Activated CD4-positive, CD25-positive, alpha-beta regulatory T cell (primary cell): Measurements from ENCODE around the gene LPAR6.

Experiments
- DNase-seq, 4 experiments: peaks; one replicate each; lab custom pipeline; 2025; lab: John Stamatoyannopoulos, UW

The LPAR6 gene

DNA sequence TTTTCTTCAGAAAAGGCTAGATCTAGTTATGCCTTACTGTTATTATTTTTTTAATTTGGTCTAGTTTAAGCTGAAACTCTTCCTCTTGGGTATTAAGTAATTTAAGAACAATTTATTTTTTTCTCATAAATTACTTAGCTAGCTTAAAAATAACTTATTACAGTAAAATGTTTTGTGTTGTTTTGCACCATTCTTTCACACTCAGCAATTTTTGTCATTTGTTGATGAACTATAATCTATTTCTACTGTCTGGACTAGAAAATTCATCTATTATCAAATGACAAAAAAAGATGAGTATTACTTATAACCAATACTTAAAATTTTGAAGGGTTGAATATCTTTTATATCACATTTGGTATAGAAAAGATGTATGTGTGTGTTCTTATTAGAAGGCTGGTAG is 1.6 kb upstream of the LPAR6 start:
- DNase-seq, result no peak

DNA sequence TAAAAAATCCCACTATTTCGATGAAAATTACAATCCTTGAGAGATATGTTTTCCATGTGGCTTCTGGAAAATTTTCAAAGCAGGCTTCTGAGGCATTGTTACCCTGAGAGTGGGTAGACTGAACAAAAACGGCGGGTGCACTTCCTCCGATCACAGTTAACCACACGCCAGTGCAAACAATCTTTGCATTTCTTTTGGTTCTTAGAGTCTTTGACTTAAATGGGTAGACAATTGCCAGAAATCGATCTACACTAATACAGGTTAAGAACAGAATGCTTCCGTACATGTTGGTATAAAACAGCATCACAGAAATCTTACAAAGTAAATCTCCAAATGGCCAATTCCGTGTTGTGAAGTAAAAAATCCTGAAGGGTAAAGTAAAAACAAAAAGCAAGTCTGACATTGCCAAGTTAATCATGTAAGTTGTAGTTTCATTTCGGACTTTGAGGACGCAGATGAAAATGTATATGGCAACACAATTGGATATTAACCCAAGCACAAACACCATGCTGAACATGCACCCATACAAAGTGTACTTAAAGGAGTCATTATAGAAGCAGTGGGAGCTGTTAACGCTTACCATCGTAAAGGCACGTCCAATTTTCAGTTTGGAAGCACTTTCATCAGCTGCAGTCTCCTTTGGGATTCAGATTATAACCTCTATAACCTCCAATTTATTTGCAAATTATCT is 927 bp downstream of the LPAR6 start:
- peak in 2 of 4 experiments; percentile 2 to 13 for DNase-seq

- no peak for DNase-seq
Measured at GRCh38 chr13:48411147-48411794, 1.6 kb downstream of the LPAR6 start.

DNA sequence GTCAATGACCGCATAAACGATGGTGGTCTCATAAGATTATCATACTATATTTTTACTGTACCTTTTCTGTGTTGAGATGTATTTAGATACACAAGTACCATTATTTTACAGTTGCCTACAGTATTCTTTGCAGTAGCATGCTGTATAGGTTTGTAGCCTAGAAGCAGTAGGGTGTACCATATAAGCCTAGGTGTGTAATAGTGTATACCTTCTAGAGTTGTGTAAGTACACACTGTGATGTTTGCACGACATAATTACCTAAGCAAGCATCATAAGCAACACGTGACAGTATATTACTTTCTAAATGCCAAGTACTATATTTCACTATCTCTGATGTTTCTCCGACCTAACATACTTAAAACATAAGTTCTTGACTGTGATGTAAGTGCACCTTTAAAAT is 2.7 kb downstream of the LPAR6 start:
- no peak for DNase-seq

DNA sequence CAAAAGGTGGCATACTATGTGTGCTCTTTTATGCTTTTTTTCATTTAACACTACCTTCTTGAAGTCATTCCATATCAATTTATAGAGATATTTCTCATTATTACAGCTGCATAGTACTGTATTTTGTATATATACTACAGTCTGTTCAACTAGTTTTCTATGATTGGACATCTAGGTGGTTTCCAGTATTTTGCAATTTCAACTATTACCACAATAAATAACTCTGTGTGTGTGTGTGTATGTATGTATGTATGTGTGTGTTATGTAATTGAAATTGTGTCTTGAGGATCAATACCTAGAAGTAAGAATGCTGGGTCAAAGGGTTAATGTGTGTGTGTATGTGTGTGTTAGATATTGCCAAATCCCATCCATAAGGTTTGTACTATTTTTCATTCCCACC is 7.0 kb downstream of the LPAR6 start:
- no peak for DNase-seq

GRCh38 chr13:48404952-48405351 is 8.0 kb downstream of the LPAR6 start:
- DNase-seq, result no peak

DNA sequence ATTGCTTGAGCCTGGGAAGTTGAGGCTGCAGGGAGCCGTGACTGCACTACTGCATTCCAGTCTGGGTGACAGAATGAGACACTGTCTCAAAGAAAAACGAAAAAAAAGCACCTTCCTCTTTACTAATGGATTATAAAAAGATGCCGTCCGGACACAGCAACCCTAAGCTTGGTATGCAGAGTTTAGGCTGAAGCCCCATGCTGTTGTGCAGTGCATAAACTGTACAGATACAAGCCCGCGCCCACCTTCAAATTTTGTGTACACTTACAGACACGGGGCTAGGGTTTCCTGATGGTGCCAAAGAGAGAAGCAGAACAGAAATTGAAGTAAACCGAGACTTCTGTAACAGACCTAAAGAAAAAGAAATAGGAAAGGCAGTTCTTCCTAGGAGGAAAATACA is 9.0 kb downstream of the LPAR6 start:
- DNase-seq, result no peak

DNA sequence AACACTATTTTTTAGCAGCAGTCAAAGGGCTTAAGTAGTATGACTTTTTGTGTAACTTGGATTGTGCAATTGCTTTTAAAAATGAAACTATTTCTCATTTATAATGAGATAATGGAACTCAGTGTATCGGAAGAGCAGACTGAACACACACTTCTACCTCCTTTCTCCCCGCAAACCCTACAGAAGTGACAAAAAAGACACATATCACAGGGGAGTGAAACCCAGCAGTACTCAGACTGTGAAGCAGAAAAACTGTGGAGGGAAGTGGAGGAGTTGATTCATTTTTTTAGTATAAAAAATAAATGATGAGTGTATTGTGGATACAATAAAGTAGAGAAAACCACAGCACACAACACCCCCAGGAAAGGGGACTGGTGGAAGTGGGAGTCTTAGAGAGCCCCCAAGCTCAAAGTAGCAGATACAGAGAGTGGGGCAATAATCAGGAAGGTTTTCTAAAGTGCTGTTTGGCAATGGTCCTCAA is 9.7 kb downstream of the LPAR6 start:
- no peak for DNase-seq

- no peak for DNase-seq
Measured at GRCh38 chr13:48402325-48402932, 10.5 kb downstream of the LPAR6 start.

DNA sequence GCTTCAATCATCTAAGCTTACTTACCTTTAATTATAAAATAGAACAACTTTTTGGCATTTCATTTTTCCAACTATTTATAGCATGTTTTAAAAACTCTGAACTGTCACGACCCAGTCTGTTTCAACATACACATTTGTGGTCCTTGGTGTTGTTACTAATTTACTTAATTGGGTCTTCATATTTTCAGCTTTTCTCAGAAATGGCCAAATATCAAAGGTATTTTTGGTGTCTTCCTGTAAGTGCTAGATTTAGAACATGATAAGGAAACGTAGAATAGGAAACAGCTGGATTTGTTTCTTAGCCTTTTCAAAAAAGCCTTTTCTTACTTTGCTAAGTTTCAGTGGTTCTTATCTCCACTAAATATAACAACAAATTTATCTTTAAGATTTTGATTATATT is 11.4 kb downstream of the LPAR6 start:
- no peak for DNase-seq

DNA sequence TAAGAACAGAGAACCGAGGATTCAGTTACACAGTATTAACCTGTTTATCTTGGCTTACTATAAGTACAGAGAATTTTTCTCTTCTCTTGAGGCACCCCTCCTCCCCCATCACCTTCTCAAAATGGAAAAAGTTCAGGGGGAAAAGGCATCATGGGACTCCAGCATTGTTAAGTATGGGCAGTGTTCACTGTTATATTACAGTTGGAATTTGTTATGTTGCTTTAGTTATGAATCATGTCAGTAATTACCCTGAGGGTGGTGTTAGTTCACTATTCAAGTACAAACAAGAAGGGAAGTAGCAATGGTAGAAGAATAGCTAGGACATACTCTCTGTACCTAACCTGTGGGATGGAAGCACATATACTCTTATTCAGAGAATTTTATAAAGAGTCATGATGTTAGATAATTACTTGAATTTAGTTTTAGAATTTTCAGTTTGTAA is 12.0 kb downstream of the LPAR6 start:
- no peak for DNase-seq

DNA sequence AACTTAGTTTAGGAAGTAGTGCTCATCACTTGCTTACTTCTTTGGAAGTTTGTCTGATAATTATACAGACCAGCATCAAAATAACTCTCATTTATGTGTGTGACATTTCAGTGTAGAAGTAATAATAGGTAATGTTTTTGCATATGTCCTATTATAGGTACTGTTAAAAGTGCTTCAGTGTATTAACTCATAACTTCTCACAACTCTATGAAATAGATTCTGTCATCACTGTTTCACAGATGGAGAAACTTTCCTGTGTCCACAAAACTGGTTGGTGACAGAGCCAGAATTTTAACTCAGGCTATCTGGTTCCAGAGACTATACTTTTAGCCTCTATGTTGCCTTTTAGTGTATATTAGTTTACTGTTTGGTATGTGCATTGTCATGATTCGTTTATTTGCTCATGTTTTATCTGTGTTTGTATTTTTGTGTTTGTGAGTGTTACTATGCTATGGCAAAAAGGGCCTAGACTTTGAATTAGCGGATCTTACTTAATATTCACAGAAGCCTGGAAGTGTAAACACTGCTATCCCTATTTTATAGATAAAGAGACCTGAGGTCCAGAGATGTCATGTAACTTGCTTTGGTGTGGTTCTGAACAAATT is 12.7 kb downstream of the LPAR6 start:
- DNase-seq, result no peak

GRCh38 chr13:48398450-48399095 is 14.3 kb downstream of the LPAR6 start:
- DNase-seq, result no peak

DNA sequence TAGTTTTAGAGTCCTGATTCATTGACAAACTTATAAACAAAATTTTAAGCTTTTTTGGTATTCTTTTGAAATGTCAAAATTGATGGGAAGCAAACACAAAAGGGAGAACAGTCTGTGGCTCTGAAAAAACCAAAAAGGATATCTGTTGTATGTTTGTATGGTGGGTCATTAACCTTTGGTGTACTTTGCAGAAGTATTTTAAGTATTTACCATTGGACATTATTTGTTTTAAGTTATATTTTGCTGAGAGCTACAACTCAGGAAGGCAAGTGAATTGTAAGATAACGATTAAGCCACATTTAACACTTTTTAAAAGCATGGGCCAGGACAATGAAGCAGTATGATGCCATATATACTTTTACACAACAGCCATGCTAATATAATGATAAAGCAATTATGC is 15.2 kb downstream of the LPAR6 start:
- DNase-seq, result no peak

- no peak for DNase-seq
Measured at GRCh38 chr13:48393698-48394085, 19.2 kb downstream of the LPAR6 start.

- DNase-seq, result no peak
Measured at GRCh38 chr13:48393030-48393697, 19.7 kb downstream of the LPAR6 start.

DNA sequence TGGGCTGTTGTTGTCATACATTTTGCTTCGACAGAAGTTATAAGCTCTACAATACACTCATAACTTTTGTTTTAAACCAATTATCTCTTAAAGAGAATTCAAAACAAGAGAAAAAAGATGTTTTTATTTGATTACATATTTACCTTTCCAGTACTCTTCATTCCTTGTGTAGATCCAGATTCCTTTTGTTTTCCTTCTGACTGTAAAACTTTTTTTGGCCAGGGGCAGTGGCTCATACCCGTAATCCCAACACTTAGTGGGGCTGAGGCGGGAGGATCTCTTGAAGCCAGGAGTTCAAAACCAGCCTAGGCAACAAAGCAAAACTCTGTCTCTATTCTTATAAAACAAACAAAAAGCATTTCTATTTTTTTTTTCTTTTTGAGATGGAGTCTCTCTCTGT is 21.7 kb downstream of the LPAR6 start:
- DNase-seq, result no peak

DNA sequence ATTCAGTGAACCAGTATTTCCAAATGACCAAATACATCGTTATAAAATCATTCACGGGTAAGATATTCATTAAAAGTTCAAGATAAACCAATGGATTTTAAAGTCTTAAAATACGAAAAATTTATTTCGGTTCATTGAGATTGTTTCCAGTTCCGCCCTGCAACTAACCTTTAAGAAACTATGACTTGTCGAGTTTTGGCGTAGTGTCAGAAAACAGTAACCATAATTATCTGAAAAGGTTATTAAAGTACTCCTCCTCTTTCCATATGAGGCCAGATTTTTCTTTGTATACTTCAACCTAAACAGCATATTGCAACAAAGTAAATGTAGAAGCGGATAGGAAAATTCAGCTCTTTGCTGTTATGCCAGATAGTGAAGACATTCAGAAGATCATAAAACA is 26.1 kb downstream of the LPAR6 start:
- DNase-seq, result no peak

- DNase-seq, result no peak
Measured at GRCh38 chr13:48383384-48383783, 29.5 kb downstream of the LPAR6 start.

GRCh38 chr13:48380581-48380980 is 32.3 kb downstream of the LPAR6 start:
- no peak for DNase-seq

DNA sequence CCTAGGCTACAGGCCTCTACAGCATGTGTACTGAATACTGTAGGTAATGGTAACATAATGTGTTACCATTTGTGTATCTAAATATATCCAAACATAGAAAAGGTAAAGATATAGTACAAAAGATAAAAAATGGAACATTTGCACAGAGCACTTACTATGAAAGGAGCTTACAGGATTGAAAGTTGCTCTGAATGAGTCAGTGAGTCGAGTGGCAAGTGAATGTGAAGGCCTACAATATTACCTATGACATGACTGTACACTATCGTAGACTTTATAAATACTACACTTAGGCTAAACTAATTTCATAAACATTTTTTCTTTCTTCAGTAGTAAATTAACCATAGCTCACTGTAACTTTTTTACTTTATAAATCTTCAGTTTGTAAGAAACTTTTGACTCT is 35.1 kb downstream of the LPAR6 start:
- no peak for DNase-seq

- DNase-seq, result no peak
Measured at GRCh38 chr13:48370815-48371214, 42.1 kb downstream of the LPAR6 start.
